ENCODE data around the gene RIBC1.
"Not testable (repeated sequence)": the region's sequence is repeated elsewhere in the genome, so short reads cannot be mapped to it uniquely, and the experiment has no call there.

RIBC1 gene

GRCh38 chrX:53422861-53423306 is at the start of gene RIBC1:
TSS of gene RIBC1 (plus strand) at chrX:53422873. CDS start at chrX:53426277, 3,404 bp downstream.
- DNase-seq = no peak

- no peak for DNase-seq
Observed at GRCh38 chrX:53373307-53373706, 49.4 kb upstream of the RIBC1 start.

GRCh38 chrX:53374222-53374820 is 48.4 kb upstream of the RIBC1 start:
- no peak for DNase-seq

GRCh38 chrX:53374923-53375322 is 47.8 kb upstream of the RIBC1 start:
- no peak for DNase-seq

- DNase-seq = no peak
Observed at GRCh38 chrX:53376888-53377287, 45.8 kb upstream of the RIBC1 start.

- no peak for DNase-seq
Observed at GRCh38 chrX:53377464-53377863, 45.2 kb upstream of the RIBC1 start.

- no peak for DNase-seq
Observed at GRCh38 chrX:53379008-53379710, 43.5 kb upstream of the RIBC1 start.

GRCh38 chrX:53379747-53380146 is 42.9 kb upstream of the RIBC1 start:
- no peak for DNase-seq

GRCh38 chrX:53383376-53384076 is 39.1 kb upstream of the RIBC1 start:
- DNase-seq = no peak

GRCh38 chrX:53395605-53396298 is 26.9 kb upstream of the RIBC1 start:
- DNase-seq = no peak

GRCh38 chrX:53398216-53398615 is 24.5 kb upstream of the RIBC1 start:
- DNase-seq = no peak

GRCh38 chrX:53403535-53403934 is 19.1 kb upstream of the RIBC1 start:
- DNase-seq = no peak

GRCh38 chrX:53412446-53412845 is 10.2 kb upstream of the RIBC1 start:
- no peak for DNase-seq

- DNase-seq = not testable (repeated sequence)
Observed at GRCh38 chrX:53420351-53420750, 2.3 kb upstream of the RIBC1 start.

GRCh38 chrX:53421125-53421524 is 1.5 kb upstream of the RIBC1 start:
- no peak for DNase-seq

GRCh38 chrX:53421772-53422085 is 944 bp upstream of the RIBC1 start:
- no peak for DNase-seq

- peak; percentile 97 for DNase-seq
Observed at GRCh38 chrX:53422086-53422860, 400 bp upstream of the RIBC1 start, which contains the start of gene SMC1A. TSS of gene SMC1A (minus strand) at chrX:53422654. CDS start at chrX:53422600, 54 bp downstream.

- no peak for DNase-seq
Observed at GRCh38 chrX:53429755-53430154, 7.1 kb downstream of the RIBC1 start.

- no peak for DNase-seq
Observed at GRCh38 chrX:53430231-53430630, 7.6 kb downstream of the RIBC1 start.

GRCh38 chrX:53433651-53434639 is 11.3 kb downstream of the RIBC1 start, which contains the start of gene HSD17B10:
TSS of gene HSD17B10 (minus strand) at chrX:53434370. CDS start at chrX:53434345, 25 bp downstream.
- DNase-seq = peak; percentile 82

GRCh38 chrX:53435997-53436396 is 13.3 kb downstream of the RIBC1 start:
- peak; percentile 65 for DNase-seq
